ENCODE results near the gene XBP1. TPM values are rescaled to one million over a fixed set of nuclear protein-coding genes. Genes with fewer than 3 reads are reported as not detected.
"Not testable (repeated sequence)": the region's sequence is repeated elsewhere in the genome, so short reads cannot be mapped to it uniquely, and the experiment has no call there.

The XBP1 gene
- polyA plus RNA-seq, 4 donors, result 118 to 145 (median 133) TPM

DNA sequence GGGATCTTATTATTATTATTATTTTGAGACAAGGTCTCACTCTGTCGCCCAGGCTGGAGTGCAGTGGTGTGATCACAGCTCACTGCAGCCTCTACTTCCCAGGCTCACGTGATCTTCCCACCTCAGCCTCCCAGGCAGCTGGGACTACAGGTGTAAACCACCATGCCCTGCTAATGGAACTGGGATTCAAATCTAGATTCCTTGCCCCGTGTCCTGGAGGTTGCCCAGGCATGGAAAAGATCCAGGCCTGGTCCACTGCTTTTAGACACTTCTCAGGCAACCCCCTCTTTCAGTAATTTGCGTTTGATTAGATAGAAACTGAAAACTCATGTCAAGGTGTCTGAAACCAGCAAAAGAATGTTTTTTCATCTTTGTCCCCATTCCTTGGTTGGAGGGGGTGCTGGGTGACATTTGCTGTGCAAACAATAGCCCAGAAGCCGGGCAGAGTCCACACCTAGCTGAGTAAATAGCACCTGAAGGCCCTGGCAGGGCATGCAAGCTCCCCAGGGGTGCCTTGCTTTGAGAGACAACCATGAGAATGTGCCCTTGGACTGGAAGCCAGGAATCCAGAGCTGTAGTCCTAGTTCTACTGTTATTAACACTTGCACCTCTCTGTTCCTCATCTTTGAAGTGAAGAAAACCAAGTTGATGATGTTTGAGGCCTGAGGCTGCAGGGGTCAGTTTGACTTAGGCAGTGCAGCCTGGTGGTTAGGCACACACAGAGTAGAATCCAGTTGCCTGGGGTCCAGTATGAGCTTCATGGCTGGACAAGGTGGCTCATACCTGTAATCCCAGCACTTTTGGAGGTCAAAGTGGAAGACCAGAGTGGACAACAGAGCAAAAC is 19.1 kb upstream of the XBP1 start:
- DNase-seq (ENCODE audit: low read depth in 4 of 4, low spot score in 2 of 4), result no peak

DNA sequence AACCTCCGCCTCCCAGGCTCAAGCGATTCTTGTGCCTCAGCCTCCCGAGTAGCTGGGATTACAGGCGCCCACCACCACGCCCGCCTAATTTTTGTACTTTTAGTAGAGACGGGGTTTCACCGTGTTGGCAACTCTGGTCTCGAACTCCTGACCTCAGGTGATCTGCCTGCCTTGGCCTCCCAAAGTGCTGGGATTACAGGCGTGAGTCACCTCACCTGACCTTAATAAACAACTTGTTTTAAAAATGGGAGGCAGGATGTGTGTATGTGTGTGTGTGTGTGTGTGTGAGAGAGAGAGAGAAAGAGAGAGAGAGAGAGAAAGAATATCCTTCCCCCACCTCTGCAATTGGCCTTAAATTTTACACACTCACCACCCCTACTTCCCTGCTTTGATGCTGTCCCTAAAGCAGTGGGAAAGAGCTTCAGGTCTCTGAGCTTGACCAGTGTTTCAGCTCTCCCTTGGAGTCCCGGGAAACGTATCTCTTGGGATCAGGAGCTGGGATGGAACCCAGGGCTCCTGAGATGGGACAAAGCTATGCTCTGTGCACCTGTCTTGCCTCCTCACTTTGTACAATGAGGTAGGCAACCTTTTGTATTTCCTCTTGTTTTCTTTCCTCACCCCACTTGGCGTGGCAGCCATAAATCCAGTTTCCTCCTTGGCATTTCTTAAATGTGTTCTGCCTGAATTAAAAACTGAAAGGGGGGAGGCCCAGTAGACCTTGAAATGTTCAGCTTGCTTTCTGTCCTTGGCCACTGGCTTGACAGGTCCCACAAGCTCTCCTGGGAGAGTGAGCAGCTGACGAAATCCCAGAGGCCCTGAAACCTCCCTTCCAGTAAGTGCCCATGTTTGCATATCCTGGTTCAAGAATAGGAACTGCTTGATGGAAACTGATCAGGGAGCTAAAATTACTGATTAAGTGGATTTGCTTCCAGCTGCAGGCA is 17.8 kb upstream of the XBP1 start:
- DNase-seq (ENCODE audit: low read depth in 4 of 4, low spot score in 2 of 4), result peak in 1 of 4 donors; percentile 70

DNA sequence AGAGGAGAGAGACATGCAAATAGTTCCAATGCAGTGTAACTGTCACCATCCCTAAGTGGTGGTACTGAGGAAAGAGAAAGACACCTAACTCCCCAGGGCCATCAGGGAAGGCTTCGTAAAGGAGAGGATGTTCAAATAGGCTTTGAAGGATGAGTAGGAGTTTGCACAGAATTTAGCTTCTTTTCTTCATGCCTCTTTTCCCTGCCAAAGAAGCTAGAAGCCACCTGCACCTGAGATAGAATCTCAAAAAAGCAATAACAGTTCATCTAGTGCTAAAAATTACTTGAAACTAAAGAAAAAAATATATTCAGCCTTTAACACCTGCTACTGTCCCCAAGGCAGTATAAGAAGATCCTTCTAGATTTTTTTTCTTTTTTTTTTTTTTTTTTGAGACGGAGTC is 16.7 kb upstream of the XBP1 start:
- DNase-seq (ENCODE audit: low read depth in 4 of 4, low spot score in 2 of 4), result no peak

DNA sequence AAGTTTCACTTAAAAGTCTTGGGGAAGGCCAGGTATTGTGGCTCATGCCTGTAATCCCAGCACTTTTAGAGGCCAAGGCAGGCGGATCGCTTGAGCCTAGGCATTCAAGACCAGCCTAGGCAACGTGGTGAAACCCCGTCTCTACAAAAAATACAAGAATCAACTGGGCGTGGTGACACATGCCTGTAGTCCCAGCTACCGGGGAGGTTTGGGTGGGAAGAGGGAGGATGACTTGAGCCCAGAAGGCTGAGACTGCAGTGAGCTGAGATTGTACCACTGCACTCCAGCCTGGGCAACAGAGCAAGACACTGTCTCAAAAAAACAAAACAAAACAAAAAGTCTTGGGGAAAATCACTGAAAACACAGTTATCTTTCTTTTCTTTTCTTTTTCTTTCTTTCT is 15.4 kb upstream of the XBP1 start:
- no peak for DNase-seq (ENCODE audit: low read depth in 4 of 4, low spot score in 2 of 4)

DNA sequence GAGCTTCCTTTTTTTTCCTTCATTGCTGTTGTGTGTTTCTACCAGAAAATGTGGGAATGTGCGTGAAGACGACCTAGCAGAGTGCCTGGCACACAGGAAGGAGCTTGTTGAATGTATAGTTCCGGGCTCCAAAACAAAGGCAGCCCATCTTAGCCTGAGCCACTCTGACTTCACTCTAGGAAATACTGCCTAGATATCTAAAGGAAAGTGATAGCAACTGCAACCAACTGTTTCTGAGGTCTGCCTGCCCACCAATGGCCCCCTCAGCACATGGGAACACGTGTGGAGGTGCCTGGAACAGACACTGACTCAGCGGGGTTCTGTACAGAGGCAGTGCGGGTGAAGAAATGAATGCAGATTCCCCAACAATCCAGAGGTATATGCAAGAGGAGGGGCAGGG is 14.7 kb upstream of the XBP1 start:
- no peak for DNase-seq (ENCODE audit: low read depth in 4 of 4, low spot score in 2 of 4)

DNA sequence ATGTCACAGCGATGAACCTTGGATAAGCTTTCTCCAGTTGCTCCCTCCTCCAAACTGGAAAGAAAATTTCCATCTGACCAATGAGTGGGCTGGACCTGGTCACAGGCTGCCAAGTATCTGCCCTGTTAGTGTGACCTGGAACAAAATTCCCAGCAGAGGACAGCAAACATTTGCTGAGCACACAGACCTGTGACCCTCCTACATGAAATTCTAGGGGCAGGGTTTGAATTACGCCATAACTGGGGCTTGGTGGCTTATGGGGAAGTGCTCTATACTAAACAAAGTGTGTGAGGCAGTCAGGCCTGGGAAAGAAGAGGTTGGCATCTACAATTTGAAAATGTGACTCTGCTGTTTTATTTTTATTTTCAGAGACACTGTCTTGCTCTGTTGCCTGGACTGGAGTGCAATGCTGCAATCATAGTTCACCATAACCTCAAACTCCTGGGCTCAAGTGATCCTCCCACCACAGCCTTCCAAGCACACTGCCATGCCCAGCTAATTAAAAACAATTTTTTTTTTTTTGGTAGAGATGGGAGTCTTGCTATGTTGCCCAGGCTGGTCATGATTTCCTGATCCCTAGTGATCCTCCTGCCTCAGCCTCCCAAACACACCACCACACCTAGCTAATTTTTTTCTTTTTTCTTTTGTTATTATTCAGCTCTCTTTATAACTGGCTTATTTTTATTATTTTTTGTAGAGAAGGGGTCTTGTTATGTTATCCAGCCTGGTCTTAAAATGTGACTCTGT is 13.6 kb upstream of the XBP1 start:
- DNase-seq (ENCODE audit: low read depth in 4 of 4, low spot score in 2 of 4), result no peak

DNA sequence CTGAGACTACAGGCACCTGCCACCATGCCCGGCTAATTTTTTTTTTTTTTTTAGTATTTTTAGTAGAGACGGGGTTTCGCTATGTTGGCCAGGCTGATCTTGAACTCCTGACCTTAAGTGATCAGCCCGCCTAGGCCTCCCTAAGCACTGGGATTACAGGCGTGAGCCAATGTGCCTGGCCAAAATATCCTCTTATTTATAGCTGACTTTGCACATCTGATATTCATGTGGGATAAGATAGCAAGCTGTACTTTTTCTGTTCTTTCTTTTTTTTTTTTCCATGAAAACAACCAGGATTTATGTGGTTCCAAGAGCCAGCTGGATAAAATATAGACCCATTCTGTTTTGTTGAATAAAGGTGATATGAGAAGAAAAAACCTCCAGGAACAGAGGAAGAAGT is 12.1 kb upstream of the XBP1 start:
- DNase-seq (ENCODE audit: low read depth in 4 of 4, low spot score in 2 of 4), result no peak

DNA sequence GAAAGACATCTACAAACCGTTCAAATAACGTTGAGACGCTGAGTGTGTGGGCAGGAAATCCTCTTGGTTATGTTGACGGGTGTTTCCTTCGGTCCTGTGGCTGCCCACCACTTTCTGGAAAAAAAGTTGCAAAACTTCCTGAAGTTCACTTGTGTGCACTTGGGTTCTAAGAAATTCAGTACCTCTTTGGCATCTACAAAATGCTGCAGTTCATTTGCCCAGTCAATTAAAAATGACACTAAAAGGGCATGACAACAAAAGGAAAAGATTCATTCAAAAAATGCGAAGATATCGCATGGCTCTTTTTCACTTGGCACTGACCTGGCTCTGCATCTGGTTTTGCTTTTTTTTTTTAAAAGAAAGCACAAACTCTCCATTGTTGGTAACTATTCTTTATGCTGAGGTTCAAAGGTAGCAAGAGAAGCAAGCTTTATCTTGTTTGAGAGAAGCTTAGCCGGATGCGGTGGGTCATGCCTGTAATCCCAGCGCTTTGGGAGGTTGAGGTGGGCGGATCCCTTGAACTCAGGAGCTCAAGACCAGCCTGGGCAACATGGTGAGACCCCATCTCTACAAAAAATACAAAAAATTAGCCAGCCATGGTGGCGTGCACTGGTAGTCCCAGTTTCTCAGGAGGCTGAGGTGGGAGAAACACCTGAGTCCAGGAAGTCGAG is 10.6 kb upstream of the XBP1 start:
- DNase-seq (ENCODE audit: low read depth in 4 of 4, low spot score in 2 of 4), result no peak

DNA sequence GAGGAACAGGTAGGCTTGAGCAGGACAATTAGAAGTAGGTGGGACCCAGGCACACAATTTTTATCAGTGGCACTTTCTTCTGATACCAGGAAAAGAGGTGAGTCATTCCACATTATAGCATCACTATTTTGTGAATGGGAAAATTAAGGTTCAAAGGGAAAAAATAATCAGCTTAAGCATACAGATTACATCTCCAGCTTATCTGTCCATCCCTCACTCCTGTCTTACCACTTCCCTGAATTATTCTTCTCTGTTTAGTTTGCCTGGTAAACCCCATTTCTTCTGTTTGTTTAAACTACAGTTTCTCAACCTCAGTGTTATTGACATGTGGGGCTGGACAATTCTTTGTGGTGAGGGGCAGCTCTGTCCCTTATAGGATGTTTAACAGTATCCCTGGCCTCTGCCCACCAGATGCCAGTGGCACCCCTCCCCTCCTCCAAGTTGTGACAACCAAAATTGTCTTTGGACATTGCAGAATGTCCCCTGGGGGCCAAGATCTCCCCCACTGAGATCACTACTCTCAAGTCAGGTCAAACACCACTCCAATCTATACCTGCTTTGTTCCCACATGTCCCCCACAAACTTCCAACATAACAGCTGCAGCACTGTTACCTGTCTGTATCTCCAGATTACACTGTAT is 8.5 kb upstream of the XBP1 start:
- DNase-seq (ENCODE audit: low read depth in 4 of 4, low spot score in 2 of 4), result no peak

DNA sequence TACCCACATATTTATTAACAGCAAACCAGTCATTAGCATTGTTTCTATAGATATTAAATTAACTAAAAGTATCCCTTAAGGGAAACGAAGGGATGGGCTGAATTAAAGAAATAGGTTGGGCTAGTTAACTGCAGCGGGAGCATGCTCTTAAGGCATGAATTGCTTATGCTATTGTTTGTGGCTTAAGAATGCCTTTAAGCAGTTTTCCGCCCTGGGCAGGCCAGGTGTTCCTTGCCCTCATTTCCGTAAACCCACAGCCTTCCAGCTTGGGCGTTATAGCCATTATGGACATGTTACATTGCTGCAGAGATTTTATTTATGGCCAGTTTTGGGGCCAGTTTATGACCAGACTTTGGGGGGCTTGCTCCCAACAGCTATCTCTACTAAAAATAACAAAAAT is 5.1 kb upstream of the XBP1 start:
- not testable (repeated sequence) for DNase-seq (ENCODE audit: low read depth in 4 of 4, low spot score in 2 of 4)

DNA sequence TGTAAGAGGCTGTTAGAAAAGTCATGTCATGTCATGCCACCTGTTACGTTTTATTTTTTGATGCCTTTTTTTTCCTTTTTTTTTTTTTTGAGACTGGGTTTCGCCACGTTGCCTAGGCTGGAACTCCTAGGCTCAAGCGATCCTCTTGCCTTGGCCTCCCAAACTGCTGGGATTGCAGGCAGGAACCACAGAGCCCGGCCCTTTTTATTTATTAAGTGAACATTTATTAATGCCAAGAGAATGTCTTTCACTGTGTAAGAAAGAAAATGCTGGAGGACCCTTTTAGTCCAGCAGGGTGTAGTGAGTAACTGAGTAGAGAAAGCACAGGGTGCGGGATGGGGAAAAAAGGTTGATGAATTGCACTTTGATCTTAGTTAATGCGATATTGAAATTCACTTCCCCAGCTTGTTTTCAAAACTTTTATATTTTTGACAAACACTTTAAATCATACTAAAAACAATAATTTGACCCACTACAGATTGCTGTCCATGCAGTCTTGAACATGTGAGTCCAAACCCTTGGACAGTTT is 2.3 kb upstream of the XBP1 start:
- DNase-seq (ENCODE audit: low read depth in 4 of 4, low spot score in 2 of 4), result no peak

DNA sequence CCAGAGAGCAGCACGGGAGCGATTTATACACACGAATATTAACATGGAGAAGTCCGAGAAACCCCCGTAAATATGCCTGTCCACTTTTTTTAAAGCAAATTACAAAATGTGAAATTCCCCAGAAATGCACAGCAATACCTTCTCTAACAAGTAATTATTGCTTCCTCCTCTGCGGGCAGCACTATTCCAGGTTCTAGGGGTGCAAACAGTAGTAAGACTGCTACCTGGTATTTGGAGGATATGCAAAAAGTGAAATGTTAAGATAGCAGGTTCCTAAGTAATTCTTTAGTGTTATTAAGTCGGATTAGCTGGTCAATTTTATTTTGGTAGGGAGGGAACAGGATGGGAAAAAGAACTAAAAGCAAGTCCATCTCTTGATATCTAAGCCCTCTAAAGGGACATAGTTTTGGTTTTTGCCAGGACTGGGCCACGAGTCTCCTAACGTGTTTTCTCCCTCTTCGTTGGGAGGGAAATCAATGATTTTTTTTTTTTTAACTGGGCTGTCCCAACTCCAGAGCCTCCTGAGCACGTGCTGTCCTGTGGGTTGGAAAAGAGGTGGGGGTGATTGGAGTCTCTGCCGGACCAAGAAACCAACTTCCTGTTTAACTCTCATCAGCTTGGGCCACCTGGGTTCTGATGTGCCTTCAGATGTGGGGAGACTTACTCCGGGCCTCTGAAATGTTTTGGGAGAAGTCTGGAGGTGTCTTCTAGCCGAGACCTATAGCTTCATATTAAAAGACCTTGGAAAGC is 1.7 kb upstream of the XBP1 start:
- no peak for DNase-seq (ENCODE audit: low read depth in 4 of 4, low spot score in 2 of 4)

DNA sequence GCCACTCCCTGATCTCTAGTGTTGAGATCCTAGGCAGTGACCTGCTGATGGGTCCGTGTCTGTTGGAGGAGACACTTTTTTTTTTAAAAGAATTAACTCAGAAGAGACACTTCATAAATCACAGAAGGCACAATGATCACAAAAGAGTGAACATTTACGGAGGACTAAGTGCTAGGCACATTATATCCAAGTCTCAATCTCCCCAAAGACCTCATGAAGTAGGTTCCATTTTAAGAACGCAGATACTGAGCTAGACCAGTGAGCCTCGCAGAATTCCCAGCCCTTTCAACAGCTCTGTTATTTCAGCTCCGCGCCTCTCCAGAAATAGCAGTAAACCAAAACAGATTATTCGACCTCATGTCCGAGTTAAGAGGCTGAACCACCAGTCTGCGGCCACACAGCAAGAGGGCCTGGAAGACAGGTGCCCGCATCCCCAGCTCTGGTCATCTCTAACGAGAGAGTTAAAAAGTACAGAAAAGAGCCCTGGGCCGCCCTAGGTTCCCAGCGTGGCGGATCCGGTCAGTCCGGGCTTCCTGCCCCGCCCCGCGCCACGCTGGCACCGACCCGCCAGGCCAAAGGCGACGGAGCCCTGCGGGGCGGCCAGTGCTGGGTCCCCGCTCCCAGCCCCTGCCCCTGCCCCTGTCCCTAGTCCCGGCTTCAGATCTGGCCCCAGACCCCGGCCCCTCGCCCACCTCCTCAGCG is 612 bp downstream of the XBP1 start:
- DNase-seq (ENCODE audit: low read depth in 4 of 4, low spot score in 2 of 4), result peak in 1 of 4 donors; percentile 68

DNA sequence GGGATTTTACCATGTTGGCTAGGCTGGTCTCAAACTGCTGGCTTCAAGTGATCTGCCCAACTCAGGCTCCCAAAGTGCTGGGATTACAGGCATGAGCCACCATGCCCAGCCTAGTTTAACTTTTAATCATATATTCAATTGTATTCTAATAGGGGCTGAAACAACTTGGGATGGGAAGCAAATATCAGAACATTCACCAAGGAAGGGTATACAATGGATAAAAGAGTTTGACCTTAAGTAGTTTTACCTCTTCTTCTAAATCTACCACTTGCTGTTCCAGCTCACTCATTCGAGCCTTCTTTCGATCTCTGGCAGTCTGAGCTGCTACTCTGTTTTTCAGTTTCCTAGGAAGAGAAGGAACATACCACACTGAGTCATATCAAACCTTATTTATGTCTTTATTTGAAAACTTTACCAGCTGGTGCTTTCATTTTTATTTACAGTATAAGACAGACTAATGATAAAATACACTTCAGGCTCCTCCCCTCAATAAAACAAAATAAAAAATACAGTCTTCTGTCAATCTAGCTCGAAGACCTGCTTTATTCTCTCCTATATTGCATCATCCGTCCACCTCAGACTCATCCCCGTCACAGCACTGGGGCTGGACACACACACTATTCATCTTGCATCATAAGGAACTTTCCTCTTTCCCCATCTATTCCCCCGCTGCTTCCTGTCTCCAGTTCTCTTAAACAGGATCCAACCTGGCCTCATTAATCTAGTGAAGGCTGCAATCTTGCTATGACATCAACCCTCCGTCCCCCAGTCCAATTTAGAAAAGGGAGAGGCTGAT is 1.4 kb downstream of the XBP1 start:
- no peak for DNase-seq (ENCODE audit: low read depth in 4 of 4, low spot score in 2 of 4)

DNA sequence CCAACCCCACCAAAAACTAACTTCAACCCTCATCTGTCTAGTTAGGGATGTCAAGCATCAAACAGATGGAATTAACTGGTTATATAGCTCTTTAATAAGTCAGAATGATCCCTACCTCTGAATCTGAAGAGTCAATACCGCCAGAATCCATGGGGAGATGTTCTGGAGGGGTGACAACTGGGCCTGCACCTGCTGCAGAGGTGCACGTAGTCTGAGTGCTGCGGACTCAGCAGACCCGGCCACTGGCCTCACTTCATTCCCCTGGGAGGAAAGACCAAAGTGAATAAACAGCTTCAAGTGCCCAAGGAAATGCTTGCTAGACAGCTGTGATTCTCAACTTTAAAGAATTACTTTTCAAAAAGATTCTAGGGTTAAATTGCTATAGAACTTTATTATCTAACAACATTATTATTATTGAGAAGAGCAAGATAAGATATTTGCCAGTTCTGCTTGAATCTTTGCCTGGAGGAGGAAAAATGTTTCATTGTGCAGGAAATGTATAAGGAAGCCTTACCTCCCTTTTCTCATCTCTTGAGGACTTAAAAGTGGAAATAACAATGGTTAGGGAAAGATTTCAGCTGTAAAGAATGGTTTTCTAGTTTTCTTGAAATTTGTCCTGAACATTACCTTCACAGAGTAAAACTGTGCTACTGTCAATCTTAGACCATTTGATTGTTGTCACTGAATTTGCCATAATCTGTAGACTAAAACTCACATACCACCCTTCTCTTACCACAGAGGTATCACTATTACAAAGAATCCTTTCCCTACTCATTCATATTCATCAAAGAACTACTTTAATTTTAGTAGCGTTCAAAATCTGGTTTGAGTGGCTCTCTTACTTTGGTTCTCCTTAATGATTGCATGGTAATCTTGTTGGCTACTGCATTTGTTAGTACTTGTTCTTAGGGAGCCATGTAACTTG is 4.2 kb downstream of the XBP1 start:
- DNase-seq (ENCODE audit: low read depth in 4 of 4, low spot score in 2 of 4), result no peak

DNA sequence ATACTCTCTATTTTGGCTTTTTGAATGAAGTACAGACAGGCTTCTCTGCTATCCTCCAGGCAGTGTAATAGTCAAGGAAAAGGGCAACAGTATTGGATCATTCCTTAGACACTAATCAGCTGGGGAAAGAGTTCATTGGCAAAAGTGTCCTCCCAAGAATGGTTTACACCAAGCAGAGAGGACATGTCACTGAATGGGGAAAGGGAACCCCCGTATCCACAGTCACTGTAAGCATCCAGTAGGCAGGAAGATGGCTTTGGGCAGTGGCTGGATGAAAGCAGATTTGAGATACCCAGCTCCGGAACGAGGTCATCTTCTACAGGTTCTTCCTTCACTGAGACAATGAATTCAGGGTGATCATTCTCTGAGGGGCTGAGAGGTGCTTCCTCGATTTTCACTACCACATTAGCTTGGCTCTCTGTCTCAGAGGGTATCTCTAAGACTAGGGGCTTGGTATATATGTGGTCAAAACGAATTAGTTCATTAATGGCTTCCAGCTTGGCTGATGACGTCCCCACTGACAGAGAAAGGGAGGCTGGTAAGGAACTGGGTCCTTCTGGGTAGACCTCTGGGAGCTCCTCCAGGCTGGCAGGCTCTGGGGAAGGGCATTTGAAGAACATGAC is 5.2 kb downstream of the XBP1 start:
- DNase-seq (ENCODE audit: low read depth in 4 of 4, low spot score in 2 of 4), result no peak
